ENCODE results near the gene CLRN3.

The CLRN3 gene

DNA sequence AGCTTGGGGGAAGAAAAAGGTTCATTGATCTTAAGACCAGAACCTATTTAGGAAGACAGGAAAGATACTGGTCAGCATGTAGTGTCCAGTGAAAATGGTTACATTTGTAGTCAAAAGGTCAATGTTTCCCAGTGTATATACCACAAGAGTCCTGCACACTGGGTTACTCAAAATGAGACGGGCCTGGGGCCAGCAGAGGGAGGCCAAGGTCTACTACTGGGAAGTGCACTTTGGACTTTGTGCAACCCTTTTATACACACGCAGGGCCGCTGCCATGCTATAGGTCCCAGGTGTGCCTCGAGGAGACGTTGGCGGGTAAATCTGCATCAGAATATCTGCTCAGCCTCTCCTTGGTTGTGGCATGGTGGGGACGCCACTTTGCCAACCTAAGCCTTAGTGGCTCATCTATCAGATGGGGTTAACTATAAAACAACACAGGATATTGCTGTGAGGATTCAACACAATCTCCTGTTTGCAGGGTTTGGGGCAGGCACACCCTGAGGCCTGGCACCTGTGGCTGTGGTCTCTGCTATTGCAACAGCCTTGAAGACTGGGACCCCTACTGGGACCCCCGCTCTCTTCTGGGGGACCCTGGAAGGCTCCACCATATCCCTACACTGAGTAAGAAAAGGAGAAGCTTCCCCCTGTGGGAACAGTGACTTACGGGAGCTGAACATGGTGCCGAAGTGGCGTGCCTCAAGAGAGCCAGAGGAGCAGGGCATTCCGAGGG lies 19.7 kb downstream of the CLRN3 start:
- no peak for DNase-seq

DNA sequence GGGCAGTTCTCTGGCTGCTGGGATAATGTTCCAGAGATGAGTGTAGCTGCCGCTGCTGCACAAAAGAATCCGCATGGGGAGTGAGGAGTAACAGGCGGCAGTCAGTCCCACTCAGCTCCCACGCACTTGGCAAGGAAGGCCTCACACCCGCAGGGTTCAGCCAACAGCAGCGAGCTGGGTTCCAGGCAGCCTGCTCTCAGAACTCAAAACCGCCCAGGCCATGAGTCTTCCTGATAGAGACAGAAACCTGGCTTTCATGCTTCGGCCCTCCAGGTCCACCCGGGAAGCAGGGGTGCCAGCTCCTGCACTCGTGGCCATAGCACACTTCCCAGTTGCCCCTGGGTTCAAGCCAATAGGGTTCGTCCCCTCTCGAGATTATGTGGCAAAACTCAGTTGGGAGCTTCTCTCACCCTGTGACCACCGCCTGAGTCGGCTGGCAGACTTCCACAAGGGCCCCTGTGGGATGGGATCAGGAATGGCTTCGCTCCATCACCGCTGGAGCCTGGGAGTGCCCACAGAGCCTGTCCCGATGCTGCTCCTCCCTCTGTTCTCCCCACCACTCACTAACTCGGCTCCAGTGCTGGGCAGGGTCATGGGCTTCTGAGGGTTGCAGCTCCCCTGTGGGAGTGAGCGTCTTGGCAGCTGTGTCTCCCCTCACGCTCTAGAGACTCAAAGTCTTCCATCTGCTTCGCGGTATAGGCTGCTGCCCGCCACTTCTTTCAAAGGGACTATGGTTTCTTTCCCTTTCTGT lies 20.6 kb downstream of the CLRN3 start:
- no peak for DNase-seq

DNA sequence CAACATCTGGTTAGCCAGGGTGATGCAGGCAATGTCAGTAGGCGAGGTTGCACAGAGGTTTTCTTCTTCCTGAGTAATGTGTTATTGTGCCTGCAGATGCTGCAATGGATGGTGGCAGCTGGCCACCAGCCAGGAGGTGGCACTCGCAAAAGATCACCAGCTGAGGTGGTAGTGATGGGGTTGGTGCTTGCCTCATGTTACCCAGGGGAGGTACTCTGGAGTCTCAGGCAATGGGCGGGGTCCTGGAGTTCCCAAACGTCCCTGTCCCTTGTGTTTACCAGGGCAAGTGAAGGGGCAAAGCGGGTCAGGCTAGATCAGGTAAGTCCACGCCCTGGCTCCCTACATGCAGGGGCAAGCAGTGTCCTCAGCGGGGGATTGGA lies 21.1 kb downstream of the CLRN3 start:
- no peak for DNase-seq

DNA sequence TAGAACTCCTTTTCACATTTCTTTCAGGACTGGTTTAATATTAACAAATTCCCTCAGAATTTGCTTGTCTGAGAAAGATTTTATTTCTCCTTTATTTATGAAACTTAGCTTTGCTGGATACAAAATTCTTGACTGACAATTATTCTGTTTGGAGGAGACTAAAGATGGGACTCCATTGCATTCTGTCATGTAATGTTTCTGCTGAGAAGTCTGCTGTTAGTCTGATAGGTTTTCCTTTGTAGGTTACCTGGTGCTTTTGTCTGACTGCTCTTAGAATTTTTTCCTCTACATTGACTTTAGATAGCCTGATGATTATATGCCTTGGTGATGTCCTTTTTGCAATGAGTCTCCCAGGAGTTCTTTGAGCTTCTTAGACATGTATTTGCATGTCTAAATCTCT lies 23.4 kb downstream of the CLRN3 start:
- DNase-seq, result no peak

DNA sequence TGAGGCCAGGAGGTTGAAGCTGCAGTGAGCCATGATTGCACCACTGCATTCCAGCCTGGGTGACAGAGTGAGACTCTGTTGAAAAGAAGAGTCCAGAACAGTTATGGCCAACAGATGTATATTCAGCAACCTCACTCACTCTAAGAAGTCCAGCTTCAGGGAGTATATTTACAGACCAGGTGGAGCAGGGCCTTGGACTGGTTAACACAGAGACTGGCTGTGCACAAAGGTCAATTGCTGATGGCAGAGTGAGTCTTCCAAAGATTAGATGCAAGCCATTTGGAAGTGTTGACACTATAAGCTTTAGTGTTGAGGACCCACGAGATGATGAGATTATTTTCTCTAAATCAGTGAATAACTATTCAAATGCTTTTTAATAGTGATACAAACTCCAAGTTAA lies 24.9 kb downstream of the CLRN3 start:
- DNase-seq, result no peak

DNA sequence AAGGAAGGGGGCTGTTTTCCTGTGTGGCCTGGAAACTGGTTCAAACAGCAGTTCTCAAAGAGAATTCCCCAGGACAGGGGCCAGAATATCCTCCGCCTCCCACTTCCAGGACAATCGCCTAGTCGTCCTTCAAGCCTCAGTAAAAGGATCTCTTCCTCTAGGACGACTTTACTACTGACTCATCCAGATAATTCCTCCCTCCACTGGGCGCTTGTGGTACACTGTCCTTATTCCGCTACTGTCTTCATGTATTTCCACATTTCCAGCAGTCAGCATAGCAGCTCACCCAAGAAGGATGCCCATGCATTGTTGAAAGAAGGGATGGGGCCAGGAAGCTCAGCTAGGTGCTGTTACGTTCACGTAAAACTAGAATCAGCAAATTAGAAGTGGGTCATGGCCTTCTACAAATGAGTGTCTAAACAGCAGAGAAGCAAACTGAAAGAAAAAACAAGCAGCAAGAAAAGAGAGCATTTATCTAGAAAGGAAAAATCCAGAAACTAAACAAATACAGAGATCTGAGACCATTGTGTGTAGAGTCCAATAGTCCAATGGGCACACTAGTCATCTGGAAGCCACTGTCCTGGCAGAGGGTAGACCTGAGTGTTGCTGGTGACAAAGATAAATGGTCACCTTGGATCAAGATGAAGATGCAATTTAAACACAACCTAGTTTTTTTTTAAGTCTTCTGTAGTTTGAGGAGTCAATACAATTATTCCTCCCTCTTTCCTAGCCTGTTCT lies 26.3 kb downstream of the CLRN3 start:
- no peak for DNase-seq

DNA sequence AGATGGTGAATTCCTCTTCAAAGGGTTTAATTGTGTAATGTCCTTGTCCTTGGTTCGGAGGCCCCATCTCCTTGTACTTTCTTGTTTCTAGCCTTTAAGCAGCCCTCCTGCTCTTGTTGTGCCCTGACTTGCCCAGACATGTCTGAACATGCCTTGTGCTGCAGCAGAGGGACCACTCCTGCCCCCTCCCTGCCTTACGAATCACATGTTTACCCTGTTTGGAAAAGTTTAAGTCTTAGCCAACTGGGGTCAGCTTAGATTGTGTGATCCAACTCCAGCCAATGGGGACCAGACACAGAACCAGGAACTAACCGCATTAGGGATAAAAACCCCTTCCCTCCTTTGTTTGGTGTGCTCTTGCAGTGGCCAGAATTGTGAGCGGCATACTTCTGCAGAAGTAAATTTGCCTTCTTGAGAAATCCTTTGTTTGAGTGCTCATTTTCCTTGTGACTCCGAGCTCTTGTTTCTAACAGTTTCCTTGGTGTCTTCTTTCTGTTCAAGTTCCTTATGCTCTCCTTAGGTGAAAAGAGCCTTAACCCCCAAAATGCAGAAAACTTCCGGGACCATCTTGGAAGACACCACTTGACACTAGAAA lies 29.4 kb downstream of the CLRN3 start:
- DNase-seq, result no peak

DNA sequence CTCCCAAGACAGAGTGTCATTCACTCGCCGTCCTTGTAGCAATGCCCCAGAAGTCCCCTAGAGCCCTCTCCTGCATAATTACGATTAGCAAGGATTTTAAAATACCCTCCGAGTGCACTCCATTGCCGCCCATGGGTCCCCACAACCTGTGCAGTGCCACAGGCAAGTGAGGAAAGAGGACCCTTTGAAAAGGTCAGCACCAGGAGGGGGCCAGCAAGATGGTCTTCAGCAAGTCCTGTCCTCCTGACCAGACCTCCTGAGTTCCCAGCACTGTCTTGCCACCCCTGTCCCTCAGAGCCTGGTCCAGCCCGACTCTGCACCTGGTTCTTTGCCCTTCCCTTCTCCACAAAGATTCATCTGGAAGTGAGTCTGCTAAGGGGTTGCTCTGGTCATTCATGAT lies 32.1 kb downstream of the CLRN3 start:
- DNase-seq, result no peak

DNA sequence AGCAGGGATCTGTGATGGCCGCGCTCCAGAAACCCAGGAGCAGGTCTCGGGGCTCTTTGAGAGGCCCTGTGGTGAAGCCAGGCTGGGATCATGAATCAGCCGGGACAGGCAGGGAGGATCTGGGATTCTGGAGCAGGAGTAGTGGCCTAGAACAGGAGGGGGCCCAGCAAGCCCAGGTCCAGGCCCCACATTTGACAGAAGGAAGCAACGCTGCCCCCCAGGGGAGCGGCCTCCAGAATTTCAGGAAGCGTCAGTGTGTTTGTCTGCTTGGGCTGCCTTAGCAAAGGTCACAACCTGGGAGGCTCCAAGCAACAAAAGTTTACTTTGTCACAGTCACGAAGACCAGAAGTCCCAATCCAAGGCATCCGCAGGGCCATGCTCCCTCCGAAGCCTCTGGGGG lies 36.8 kb downstream of the CLRN3 start:
- no peak for DNase-seq

DNA sequence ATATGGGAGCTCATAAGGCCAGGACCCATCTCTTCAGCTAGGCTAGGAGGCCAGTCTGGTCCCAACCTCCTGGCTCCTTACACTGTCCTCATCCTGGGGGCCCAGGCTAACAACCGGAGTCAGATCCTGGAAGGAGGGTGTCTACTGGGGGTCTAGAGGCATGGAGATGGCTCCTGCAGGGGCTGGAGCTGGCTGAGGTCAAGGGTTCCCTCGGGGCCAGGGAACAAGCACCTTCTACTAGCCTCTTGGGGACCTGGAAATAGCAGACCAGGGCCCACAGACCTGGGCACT lies 37.2 kb downstream of the CLRN3 start:
- no peak for DNase-seq

DNA sequence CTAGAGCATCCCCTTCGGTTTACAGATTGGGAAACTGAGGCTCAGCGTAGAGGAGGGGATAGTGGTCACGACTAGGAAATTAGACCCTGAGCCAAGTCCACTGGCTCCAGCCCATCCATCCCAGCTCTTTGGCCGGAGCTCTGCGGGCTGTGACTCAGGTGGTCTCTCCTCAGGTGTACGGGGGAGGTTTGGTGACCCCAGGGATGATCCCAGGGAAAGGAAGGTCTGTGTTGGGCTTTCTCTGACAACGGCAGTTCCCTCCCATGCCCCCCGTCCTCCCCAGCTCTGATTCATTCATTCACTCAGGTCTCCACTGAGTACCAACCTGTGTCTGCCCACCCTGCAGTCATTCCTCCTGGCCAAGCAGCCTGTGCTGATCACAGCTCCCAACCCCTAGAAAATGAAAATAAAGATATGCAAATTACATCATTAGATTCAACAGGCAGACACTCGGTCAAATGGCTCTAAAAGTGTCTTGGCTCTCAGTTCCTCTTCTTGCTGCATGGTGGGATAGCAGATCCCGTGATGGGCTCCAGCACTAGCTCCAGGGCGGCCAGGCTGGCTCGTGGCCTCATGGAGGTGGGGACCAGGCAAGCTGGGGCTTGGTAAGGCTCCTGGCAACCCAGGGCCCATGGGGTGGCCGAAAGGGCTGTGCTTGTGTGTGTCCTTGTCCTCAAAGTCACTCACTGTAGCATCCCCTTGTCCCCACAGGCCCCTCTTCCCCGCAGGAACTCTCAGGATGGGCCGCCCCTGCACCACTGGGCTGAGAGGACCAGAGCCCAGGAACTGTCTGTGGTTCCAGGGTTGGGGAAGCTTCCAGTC lies 37.8 kb downstream of the CLRN3 start:
- DNase-seq, result no peak

DNA sequence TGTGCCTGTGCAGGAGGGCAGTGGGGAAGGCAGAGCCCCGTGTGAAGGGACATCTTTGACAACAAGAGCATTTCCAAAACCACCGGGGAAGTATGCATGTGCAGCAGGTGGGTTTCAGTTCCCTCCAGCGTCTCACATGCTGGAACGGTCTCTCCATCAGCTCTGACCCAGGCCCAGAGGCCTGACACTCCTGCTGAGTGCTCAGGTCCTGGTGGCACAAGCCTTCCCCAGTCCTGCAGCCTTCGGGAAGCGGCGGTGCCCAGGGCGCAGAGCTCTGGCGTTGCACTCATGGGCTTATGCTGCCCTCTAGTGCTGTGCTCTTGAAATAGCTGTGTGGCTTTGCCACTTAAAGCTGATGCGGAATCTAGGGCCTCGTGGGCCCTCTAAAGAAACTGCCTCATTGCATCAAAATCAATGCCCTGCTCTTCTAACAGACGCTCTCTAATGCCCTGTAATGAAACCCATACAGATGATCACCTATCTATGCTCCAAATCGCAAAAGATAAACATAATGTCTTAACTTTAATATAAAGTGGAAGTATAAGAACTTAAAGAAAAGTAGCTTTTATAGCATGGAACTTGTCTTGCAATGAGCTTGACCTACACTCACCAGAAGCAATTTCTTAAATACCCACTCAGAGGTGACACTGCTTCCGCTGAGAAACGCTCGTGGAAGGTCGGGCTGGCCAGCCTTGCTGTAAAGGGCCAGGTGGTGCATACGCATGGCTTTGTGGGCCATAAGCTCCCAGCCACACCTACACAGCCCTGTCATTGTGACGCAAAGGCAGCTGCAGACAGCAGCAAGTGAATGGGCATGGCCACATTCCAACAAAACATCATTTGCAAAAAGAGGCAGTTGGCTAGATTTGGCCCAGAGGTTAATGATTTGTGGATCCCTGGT lies 38.6 kb downstream of the CLRN3 start:
- peak; percentile 30 for DNase-seq

DNA sequence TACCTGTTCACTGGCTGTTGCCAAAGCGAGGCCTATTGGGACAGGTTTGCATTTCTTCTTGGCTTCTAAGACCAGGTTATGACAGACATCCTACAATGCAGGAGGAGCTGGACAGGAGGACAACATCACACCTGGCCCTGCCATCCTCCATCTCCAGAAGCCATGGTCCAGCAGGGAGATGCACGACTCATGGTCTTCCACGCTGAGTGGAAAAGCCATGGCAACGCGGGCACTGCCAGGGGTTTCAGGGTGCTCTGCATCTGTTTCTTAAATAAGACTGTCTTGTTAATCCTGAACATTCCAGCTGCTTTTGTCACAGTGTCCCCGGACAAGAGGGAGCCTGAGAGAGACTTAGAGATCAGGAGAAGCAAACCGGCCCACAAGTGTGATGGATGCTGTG lies 40.3 kb downstream of the CLRN3 start:
- DNase-seq, result no peak

DNA sequence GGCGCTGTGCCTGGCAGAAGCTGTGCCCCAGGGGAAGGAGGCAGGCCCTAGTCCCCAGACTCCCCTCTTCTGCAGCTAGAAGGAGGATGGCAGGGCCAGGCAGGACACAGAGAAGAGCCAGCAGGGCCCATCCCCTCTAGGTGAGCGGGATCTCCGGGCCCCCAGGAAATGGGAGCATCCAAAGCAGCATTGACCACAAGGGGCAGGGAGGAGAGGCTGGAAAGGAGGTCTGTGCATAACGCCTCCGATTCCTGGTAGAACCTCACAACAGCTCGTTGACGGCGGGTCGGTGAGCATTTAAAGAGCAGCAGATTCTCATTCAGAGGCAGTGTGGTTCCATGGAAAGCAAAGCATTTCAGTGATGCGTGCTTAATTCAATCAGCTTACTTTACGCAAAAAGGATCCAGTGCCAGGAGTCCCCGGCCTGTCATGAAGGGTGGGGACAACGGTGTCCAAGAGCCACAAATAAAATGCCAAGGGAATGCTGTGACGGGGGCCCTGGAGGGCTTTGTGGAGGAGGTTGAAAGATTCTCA lies 41.0 kb downstream of the CLRN3 start:
- DNase-seq, result no peak

DNA sequence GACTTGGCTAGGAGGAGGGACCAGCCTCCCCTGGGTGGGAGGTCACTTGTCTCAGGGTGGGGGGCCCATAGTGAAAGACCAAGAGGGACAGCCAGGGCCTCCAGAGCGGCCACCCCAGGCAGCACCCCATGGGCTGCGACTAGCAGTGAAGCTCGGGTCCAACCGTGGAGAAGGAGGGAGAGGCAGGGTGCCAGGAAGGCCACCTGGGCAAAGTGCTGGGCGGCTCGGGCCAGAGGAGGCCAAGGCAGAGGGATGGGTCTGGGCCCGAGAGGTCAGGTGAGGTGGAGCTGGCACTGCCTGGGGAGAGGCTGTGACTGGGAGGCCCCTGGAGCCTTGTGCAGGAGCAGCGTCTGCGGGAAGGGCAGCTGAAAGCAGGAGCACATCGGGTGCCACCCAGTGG lies 41.8 kb downstream of the CLRN3 start:
- no peak for DNase-seq

DNA sequence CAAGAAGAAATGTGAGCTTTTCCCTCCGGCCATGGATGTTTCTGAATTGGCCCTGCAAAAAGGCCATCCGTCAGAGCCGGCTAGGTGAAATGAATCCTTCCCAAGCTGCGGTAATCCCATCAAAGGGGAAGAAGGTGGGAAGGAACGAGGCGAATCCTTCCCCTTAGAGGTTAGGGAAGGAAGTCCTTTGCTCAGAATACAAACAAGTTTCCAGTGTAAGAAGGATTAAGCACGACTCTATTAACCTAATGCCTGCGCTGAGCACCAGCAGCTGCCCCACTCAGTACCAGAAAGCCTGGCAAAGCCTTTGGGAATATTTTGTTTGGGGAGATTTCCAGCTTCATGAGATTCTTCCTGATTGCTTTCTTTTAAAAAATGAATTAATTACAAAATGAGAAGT lies 42.8 kb downstream of the CLRN3 start:
- no peak for DNase-seq

DNA sequence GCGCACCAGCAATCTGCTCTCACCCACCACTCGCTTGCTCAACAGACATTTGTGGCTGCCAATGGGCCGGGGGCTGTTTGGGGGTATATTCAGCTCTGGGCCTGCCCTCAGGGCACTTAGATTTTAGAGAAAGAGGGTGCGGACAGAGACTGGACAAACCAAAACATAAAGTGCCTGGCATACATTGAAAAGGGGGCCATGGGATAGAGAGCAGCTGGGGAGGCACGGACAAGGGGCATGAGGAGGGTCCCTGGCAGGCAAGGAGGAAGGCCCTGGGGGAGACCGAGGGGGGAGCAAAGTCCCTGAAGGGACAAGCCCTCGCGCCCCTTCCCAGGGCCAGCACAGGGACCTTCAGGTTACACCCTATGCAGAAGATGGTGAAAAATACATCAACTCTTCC lies 43.5 kb downstream of the CLRN3 start:
- DNase-seq, result no peak

DNA sequence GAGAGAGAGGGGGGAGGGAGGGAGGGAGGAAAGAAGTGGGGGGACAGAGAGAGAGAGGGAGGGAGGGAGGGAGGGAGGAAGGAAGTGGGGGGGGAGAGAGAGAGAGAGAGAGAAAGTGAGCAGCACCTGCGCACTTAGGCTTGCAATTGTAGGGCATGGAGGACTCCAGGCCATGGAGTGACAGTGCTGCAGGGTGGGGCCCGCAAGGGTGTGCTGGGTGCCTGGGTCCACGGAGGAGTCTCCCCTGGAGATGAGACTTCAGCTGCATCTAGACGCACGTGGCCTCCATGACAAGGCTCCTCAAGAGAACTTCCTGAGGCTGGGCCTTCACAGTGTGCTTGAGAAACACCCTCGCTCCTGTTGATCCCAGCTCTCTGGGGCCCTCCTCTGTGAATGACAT lies 44.5 kb downstream of the CLRN3 start:
- DNase-seq, result no peak

DNA sequence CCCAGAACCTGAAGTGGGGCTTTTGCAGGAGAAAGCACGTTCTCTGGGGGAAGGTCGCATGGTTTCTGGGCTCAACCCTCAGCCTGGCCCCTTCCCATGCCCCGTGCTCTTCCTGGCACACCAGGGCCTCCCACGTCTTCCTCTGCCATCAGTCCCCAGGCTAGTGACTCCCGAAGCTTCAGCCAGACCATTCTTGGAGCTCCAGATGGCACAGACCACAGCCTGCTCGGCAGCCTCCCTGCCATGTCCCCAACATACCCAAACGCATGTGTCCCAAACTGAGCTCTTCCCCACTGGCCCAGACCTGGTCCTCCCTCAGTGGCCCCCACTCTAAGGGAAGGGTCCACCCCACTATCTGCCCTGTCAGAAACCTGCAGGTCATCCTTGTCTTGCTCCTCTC lies 47.0 kb downstream of the CLRN3 start:
- DNase-seq, result no peak

DNA sequence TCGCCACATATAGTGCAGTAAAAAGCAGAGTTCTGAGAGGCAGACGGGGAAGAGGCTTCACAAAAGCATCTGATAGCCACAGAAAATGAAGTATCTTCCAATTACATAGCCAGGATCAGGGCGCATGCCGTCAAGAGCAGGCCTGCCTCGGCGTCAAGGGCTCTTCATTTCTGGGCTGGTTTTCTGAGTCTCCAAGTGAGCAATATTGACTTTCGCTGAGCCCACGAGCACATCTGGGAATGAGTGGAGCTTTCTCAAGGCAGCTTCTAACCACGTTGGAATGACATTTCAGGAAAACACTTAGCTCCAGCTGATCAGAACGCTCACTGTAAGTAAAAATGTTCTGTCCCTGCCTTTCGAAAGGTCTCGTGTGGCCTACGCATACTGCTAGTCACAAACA lies 51.9 kb downstream of the CLRN3 start:
- DNase-seq, result no peak

DNA sequence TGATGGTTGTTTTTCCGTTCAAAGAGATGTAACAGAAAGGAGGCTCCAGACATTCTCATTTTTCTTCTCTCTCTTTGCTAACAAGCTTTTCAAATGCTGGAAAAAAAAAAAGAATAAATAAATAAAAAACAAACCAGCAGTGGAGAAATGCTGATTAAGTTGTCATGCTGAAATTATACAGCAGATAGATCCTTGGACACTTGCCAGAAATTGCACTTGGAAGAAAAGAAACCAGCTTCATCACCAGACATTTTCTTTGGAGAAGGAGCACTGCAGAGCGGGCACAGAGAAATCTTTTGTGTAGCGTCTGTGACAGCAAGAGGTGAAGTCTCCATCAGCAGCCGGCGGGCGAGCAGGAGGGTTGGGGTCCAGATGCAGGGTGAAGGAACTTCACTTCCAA lies 55.8 kb downstream of the CLRN3 start:
- DNase-seq, result no peak

DNA sequence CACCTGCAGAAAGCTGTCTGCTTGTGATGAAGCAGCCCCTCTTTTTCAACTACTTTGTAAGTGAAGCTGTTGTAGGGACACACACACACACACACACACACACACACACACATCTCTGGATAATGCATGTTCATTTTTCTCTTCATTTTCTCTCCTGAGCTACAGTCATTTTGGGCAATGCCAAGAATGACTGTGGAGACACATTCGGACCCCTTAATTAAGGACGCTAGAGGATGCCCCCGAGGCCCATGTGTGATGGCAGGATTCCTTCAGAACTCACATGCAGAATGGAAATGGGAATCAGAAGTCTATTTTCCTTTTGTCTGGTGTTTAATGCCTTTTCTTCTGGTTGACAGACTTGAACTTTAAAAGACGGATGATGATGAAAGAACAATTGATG lies 56.6 kb downstream of the CLRN3 start:
- no peak for DNase-seq

Data from fibroblast of skin of right quadriceps (primary cell).